ENCODE data around the gene RAD23B. TPM values are rescaled to one million over a fixed set of nuclear protein-coding genes. Genes with fewer than 3 reads are reported as not detected.

RAD23B gene
- total RNA-seq, 1 experiment from 2014 or later = 222 TPM

GRCh38 chr9:107373809-107374208 lies 90.7 kb downstream of the RAD23B start:
- no peaks in the 10 kb centered on the region for H3K4me1 Mint-ChIP-seq (ENCODE audit: insufficient read depth, unreplicated experiment)
- CTCF ChIA-PET = interaction anchor here (0.6 kb wide), 1 partner anchor 1040 kb away, joined by 3 read pairs; no protein-coding TSS in a partner anchor
- intact Hi-C loops (cut with micrococcal nuclease) = no loop called here
- no peaks in the 10 kb centered on the region for H3K36me3 Mint-ChIP-seq (ENCODE audit: insufficient read depth, unreplicated experiment)
- no TSS peak for BruUV-seq (replicated peaks)
- no peak for TF ChIP-seq CTCF (IDR thresholded peaks at IDR 0.05; ENCODE audit: unreplicated experiment)
- no peaks in the 10 kb centered on the region for H3K27me3 Mint-ChIP-seq (ENCODE audit: insufficient read depth, unreplicated experiment)
- POLR2A ChIA-PET = no interaction called here
- H3K27ac Mint-ChIP-seq (ENCODE audit: low read depth, unreplicated experiment) = no peak overlapping the region
- no peaks in the 10 kb centered on the region for H3K9me3 Mint-ChIP-seq (ENCODE audit: unreplicated experiment)
- no peak overlapping the region for H3K4me3 Mint-ChIP-seq (ENCODE audit: unreplicated experiment)
- no peak for DNase-seq (ENCODE audit: unreplicated experiment)

- no peak for TF ChIP-seq CTCF (IDR thresholded peaks at IDR 0.05; ENCODE audit: unreplicated experiment)
These were observed 91.9 kb downstream of the RAD23B start for GRCh38 chr9:107375001-107375400.

GRCh38 chr9:107375651-107376369 lies 92.7 kb downstream of the RAD23B start:
- Mint-ChIP-seq H3K36me3 (ENCODE audit: insufficient read depth, unreplicated experiment) (no peaks in the 10 kb centered on the region), H3K9me3 (ENCODE audit: unreplicated experiment) (no peaks in the 10 kb centered on the region), H3K27ac (ENCODE audit: low read depth, unreplicated experiment) (no peak overlapping the region), H3K27me3 (ENCODE audit: insufficient read depth, unreplicated experiment) (no peaks in the 10 kb centered on the region), H3K4me3 (ENCODE audit: unreplicated experiment) (no peak overlapping the region), H3K4me1 (ENCODE audit: insufficient read depth, unreplicated experiment) (no peaks in the 10 kb centered on the region)
- intact Hi-C loops (cut with micrococcal nuclease) = no loop called here
- POLR2A ChIA-PET = interaction anchor here (0.6 kb wide), 1 partner anchor 1503 kb away, joined by 3 read pairs; no protein-coding TSS in a partner anchor
- BruUV-seq (replicated peaks) = no TSS peak
- no peak for DNase-seq (ENCODE audit: unreplicated experiment)
- no peak for TF ChIP-seq CTCF (IDR thresholded peaks at IDR 0.05; ENCODE audit: unreplicated experiment)
- CTCF ChIA-PET = no interaction called here

More at GRCh38 chr9:107375001-107375400, 91.9 kb downstream of the RAD23B start:
- no peaks in the 10 kb centered on the region for H3K36me3 Mint-ChIP-seq (ENCODE audit: insufficient read depth, unreplicated experiment)
- no TSS peak for BruUV-seq (replicated peaks)
- ChIA-PET POLR2A (no interaction called here), CTCF (no interaction called here)
- H3K4me3 Mint-ChIP-seq (ENCODE audit: unreplicated experiment) = no peak overlapping the region
- H3K4me1 Mint-ChIP-seq (ENCODE audit: insufficient read depth, unreplicated experiment) = no peaks in the 10 kb centered on the region
- DNase-seq (ENCODE audit: unreplicated experiment) = no peak
- intact Hi-C loops (cut with micrococcal nuclease) = no loop called here
- H3K27me3 Mint-ChIP-seq (ENCODE audit: insufficient read depth, unreplicated experiment) = no peaks in the 10 kb centered on the region
- no peak overlapping the region for H3K27ac Mint-ChIP-seq (ENCODE audit: low read depth, unreplicated experiment)
- H3K9me3 Mint-ChIP-seq (ENCODE audit: unreplicated experiment) = no peaks in the 10 kb centered on the region

- Mint-ChIP-seq H3K4me3 (ENCODE audit: unreplicated experiment) (no peak overlapping the region), H3K9me3 (ENCODE audit: unreplicated experiment) (no peaks in the 10 kb centered on the region), H3K36me3 (ENCODE audit: insufficient read depth, unreplicated experiment) (no peaks in the 10 kb centered on the region), H3K27me3 (ENCODE audit: insufficient read depth, unreplicated experiment) (no peaks in the 10 kb centered on the region), H3K27ac (ENCODE audit: low read depth, unreplicated experiment) (no peak overlapping the region), H3K4me1 (ENCODE audit: insufficient read depth, unreplicated experiment) (no peaks in the 10 kb centered on the region)
- TF ChIP-seq CTCF (IDR thresholded peaks at IDR 0.05; ENCODE audit: unreplicated experiment) = no peak
- DNase-seq (ENCODE audit: unreplicated experiment) = no peak
- POLR2A ChIA-PET = interaction anchor here (0.6 kb wide), 1 partner anchor 386 kb away, joined by 3 read pairs; no protein-coding TSS in a partner anchor
- BruUV-seq (replicated peaks) = no TSS peak
- CTCF ChIA-PET = interaction anchor here (1.0 kb wide), 1 partner anchor 19 kb away, joined by 3 read pairs; no protein-coding TSS in a partner anchor
- intact Hi-C loops (cut with micrococcal nuclease) = no loop called here
These were observed 94.9 kb downstream of the RAD23B start for GRCh38 chr9:107378006-107378405.

Other genes starting within 250 kb of the RAD23B start
- gene KLF4, start 206.5 kb downstream of the RAD23B start, total RNA-seq (2022) = 94.9 and 96.0 TPM in 2 replicates

All from MCF 10A (cell line).